Mesodermal cell (in vitro differentiated cells): ENCODE results near the gene ATP1B1.
"Not testable (repeated sequence)": the region's sequence is repeated elsewhere in the genome, so short reads cannot be mapped to it uniquely, and the experiment has no call there.

ENCODE experiments used
- H3K27ac ChIP-seq: 2 replicates; pipeline ENCODE4 v1.7.0; 2013; ENCODE audit warnings: mild to moderate bottlenecking, low read depth, low read length, moderate library complexity; ENCODE audit not compliant: severe bottlenecking
- H3K36me3 ChIP-seq: 2 replicates; pipeline ENCODE4 v1.7.1; 2013; ENCODE audit warnings: mild to moderate bottlenecking, low read length, moderate library complexity; ENCODE audit not compliant: control insufficient read depth, insufficient read depth
- H3K4me1 ChIP-seq: one replicate; pipeline ENCODE4 v1.7.1; 2013; ENCODE audit warnings: mild to moderate bottlenecking, low read length; ENCODE audit not compliant: insufficient read depth, control insufficient read depth, poor library complexity, severe bottlenecking
- H3K4me3 ChIP-seq: 2 replicates; pipeline ENCODE4 v1.7.0; 2013; ENCODE audit warnings: low read length, control low read depth, mild to moderate bottlenecking; ENCODE audit not compliant: insufficient read depth, poor library complexity, severe bottlenecking; ENCODE audit errors: extremely low read depth
- H3K9me3 ChIP-seq: 2 replicates; pipeline ENCODE4 v1.7.1; 2013; ENCODE audit warnings: mild to moderate bottlenecking, low read length, moderate library complexity; ENCODE audit not compliant: control insufficient read depth
- WGBS, 2 experiments: methylation state at CpG; one replicate each; pipeline ENCODE4 v1.1.5; 2013; ENCODE audit warnings: missing lambda C conversion rate in 2 of 2; ENCODE audit not compliant: insufficient coverage in 2 of 2; 5-methylcytosine and 5-hydroxymethylcytosine counted together

Gene ATP1B1

GRCh38 chr1:169115891-169116585 lies 9.5 kb downstream of the ATP1B1 start:
- WGBS, 2 experiments = 89 to 92% methylated on average over 7 to 9 of the region's 14 CpGs
- no peaks in the 10 kb centered on the region for H3K9me3 ChIP-seq
- H3K27ac ChIP-seq = no peak overlapping the region
- peaks cover 63% of the 10 kb centered on the region for H3K4me1 ChIP-seq
- H3K4me3 ChIP-seq = no peak overlapping the region
- peaks cover 67% of the 10 kb centered on the region for H3K36me3 ChIP-seq

- peaks cover 67% of the 10 kb centered on the region for H3K36me3 ChIP-seq
- 94% methylated on average over 2 of the region's 2 CpGs; no CpG with 5 or more reads in 1 of the 2 experiments for WGBS, 2 experiments
- no peak overlapping the region for H3K4me3 ChIP-seq
- no peaks in the 10 kb centered on the region for H3K9me3 ChIP-seq
- H3K27ac ChIP-seq = no peak overlapping the region
- H3K4me1 ChIP-seq = peaks cover 57% of the 10 kb centered on the region
Observed at GRCh38 chr1:169117014-169117413, 10.5 kb downstream of the ATP1B1 start.

- no peaks in the 10 kb centered on the region for H3K9me3 ChIP-seq
- H3K4me1 ChIP-seq = peaks cover 51% of the 10 kb centered on the region
- H3K36me3 ChIP-seq = peaks cover 67% of the 10 kb centered on the region
- H3K27ac ChIP-seq = no peak overlapping the region
- H3K4me3 ChIP-seq = no peak overlapping the region
- 100% methylated on average over 1 of the region's 1 CpG; no CpG with 5 or more reads in 1 of the 2 experiments for WGBS, 2 experiments
Observed at GRCh38 chr1:169117599-169117998, 11.1 kb downstream of the ATP1B1 start.

GRCh38 chr1:169118227-169118626 lies 11.7 kb downstream of the ATP1B1 start:
- WGBS, 2 experiments = 87 to 96% methylated on average over 3 of the region's 4 CpGs
- H3K27ac ChIP-seq = no peak overlapping the region
- no peak overlapping the region for H3K4me3 ChIP-seq
- H3K36me3 ChIP-seq = peaks cover 67% of the 10 kb centered on the region
- H3K4me1 ChIP-seq = peaks cover 47% of the 10 kb centered on the region
- no peaks in the 10 kb centered on the region for H3K9me3 ChIP-seq

GRCh38 chr1:169119405-169119804 lies 12.9 kb downstream of the ATP1B1 start:
- Histone ChIP-seq H3K4me1 (peaks cover 42% of the 10 kb centered on the region), H3K9me3 (no peaks in the 10 kb centered on the region), H3K4me3 (no peak overlapping the region), H3K36me3 (peaks cover 72% of the 10 kb centered on the region), H3K27ac (peak overlapping the region; percentile 77)
- 88 to 94% methylated on average over 3 to 4 of the region's 5 CpGs for WGBS, 2 experiments

- Histone ChIP-seq H3K4me1 (peaks cover 42% of the 10 kb centered on the region), H3K36me3 (peaks cover 71% of the 10 kb centered on the region), H3K9me3 (no peaks in the 10 kb centered on the region), H3K27ac (peak overlapping the region; percentile 77), H3K4me3 (no peak overlapping the region)
- WGBS, 2 experiments = 73 to 86% methylated on average over 4 of the region's 5 CpGs
Observed at GRCh38 chr1:169120066-169120465, 13.6 kb downstream of the ATP1B1 start.

GRCh38 chr1:169121146-169121923 lies 14.8 kb downstream of the ATP1B1 start:
- Histone ChIP-seq H3K4me3 (no peak overlapping the region), H3K36me3 (peaks cover 71% of the 10 kb centered on the region), H3K9me3 (no peaks in the 10 kb centered on the region), H3K27ac (no peak overlapping the region), H3K4me1 (peaks cover 32% of the 10 kb centered on the region)
- WGBS, 2 experiments = 93 to 96% methylated on average over 2 to 3 of the region's 6 CpGs

GRCh38 chr1:169122976-169123375 lies 16.5 kb downstream of the ATP1B1 start:
- H3K9me3 ChIP-seq = no peaks in the 10 kb centered on the region
- H3K4me3 ChIP-seq = no peak overlapping the region
- H3K27ac ChIP-seq = no peak overlapping the region
- H3K36me3 ChIP-seq = peaks cover 76% of the 10 kb centered on the region
- WGBS, 2 experiments = 92 to 96% methylated on average over 4 to 5 of the region's 6 CpGs
- peaks cover 18% of the 10 kb centered on the region for H3K4me1 ChIP-seq

- 100% methylated on average over 2 of the region's 2 CpGs; no CpG with 5 or more reads in 1 of the 2 experiments for WGBS, 2 experiments
- Histone ChIP-seq H3K27ac (no peak overlapping the region), H3K9me3 (no peaks in the 10 kb centered on the region), H3K4me1 (peaks cover 9% of the 10 kb centered on the region), H3K36me3 (peaks cover 79% of the 10 kb centered on the region), H3K4me3 (no peak overlapping the region)
Observed at GRCh38 chr1:169124459-169124858, 18.0 kb downstream of the ATP1B1 start.

- not testable (repeated sequence) for H3K4me3 ChIP-seq, H3K4me1 ChIP-seq, H3K27ac ChIP-seq, H3K9me3 ChIP-seq
- peaks cover 87% of the 10 kb centered on the region for H3K36me3 ChIP-seq
- WGBS, 2 experiments = 97 to 100% methylated on average over 3 to 4 of the region's 6 CpGs
Observed at GRCh38 chr1:169125597-169125996, 19.1 kb downstream of the ATP1B1 start.

- WGBS, 2 experiments = 100% methylated on average over 3 of the region's 3 CpGs; no CpG with 5 or more reads in 1 of the 2 experiments
- Histone ChIP-seq H3K27ac (no peak overlapping the region), H3K9me3 (no peaks in the 10 kb centered on the region), H3K4me1 (peaks cover under 1% of the 10 kb centered on the region), H3K4me3 (no peak overlapping the region), H3K36me3 (peaks cover 91% of the 10 kb centered on the region)
Observed at GRCh38 chr1:169126335-169126734, 19.8 kb downstream of the ATP1B1 start.
